ENCODE data around the gene ROCK2. TPM values are rescaled to one million over a fixed set of nuclear protein-coding genes. Genes with fewer than 3 reads are reported as not detected.
"Not testable (repeated sequence)": the region's sequence is repeated elsewhere in the genome, so short reads cannot be mapped to it uniquely, and the experiment has no call there.

Gene ROCK2
- total and polyA plus RNA-seq, 2 donors, result 11.7 to 12.7 TPM

- H3K36me3 ChIP-seq (ENCODE audit: control insufficient read depth in 2 of 2, insufficient read depth in 2 of 2, low read length in 1 of 2), result peaks cover 0 to 6% of the 10 kb centered on the region in 2 donors
- H3K4me1 ChIP-seq (ENCODE audit: control insufficient read depth in 2 of 2, insufficient read depth in 2 of 2, low read length in 2 of 2), result no peaks in the 10 kb centered on the region
- WGBS, result 97% methylated on average over 6 of the region's 6 CpGs
- no peak overlapping the region for H3K27ac ChIP-seq (ENCODE audit: low read depth in 1 of 2, low read length in 1 of 2)
- H3K4me3 ChIP-seq (ENCODE audit: low read length in 2 of 2), result no peak overlapping the region
- H3K27me3 ChIP-seq (ENCODE audit: control insufficient read depth in 2 of 2, insufficient read depth in 1 of 2, low read length in 1 of 2), result no peaks in the 10 kb centered on the region
- DNase-seq (ENCODE audit: low read depth in 6 of 9, low spot score in 9 of 9), result no peak
- H3K9me3 ChIP-seq (ENCODE audit: control insufficient read depth in 2 of 2, insufficient read depth in 1 of 2, low read length in 1 of 2), result no peaks in the 10 kb centered on the region
These were observed 68.5 kb downstream of the ROCK2 start for GRCh38 chr2:11275910-11276309.

DNA sequence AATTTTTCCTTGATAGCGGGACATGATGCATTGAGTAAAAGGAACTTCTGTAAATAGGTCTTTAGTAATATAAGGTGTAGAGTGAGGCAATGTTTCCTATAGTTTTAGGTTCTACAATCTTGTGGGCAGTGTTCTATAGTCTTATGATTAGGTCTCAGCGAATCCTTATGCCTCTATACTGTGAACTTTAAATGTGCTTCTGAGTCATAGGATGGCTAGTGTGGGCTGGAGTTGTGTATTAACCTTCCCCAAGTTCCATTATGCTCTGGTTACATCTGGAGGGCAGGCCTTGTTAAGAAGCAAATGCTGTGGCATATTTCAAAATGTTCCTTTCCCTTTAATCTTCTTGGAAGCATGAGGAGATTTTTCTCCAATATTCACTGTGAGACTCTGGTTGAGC, 73.5 kb downstream of the ROCK2 start:
- H3K4me3 ChIP-seq (ENCODE audit: low read length in 2 of 2), result no peak overlapping the region
- no peaks in the 10 kb centered on the region for H3K27me3 ChIP-seq (ENCODE audit: control insufficient read depth in 2 of 2, insufficient read depth in 1 of 2, low read length in 1 of 2)
- 98% methylated on average over 2 of the region's 2 CpGs for WGBS
- peaks cover 0 to 8% of the 10 kb centered on the region in 2 donors for H3K36me3 ChIP-seq (ENCODE audit: control insufficient read depth in 2 of 2, insufficient read depth in 2 of 2, low read length in 1 of 2)
- no peaks in the 10 kb centered on the region for H3K4me1 ChIP-seq (ENCODE audit: control insufficient read depth in 2 of 2, insufficient read depth in 2 of 2, low read length in 2 of 2)
- DNase-seq (ENCODE audit: low read depth in 6 of 9, low spot score in 9 of 9), result no peak
- H3K9me3 ChIP-seq (ENCODE audit: control insufficient read depth in 2 of 2, insufficient read depth in 1 of 2, low read length in 1 of 2), result no peaks in the 10 kb centered on the region
- no peak overlapping the region for H3K27ac ChIP-seq (ENCODE audit: low read depth in 1 of 2, low read length in 1 of 2)

GRCh38 chr2:11267931-11268330, 76.5 kb downstream of the ROCK2 start:
- no peak overlapping the region for H3K4me3 ChIP-seq (ENCODE audit: low read length in 2 of 2)
- H3K4me1 ChIP-seq (ENCODE audit: control insufficient read depth in 2 of 2, insufficient read depth in 2 of 2, low read length in 2 of 2), result no peaks in the 10 kb centered on the region
- no peak overlapping the region for H3K27ac ChIP-seq (ENCODE audit: low read depth in 1 of 2, low read length in 1 of 2)
- no peak for DNase-seq (ENCODE audit: low read depth in 6 of 9, low spot score in 9 of 9)
- H3K36me3 ChIP-seq (ENCODE audit: control insufficient read depth in 2 of 2, insufficient read depth in 2 of 2, low read length in 1 of 2), result peaks cover 0 to 8% of the 10 kb centered on the region in 2 donors
- H3K27me3 ChIP-seq (ENCODE audit: control insufficient read depth in 2 of 2, insufficient read depth in 1 of 2, low read length in 1 of 2), result no peaks in the 10 kb centered on the region
- H3K9me3 ChIP-seq (ENCODE audit: control insufficient read depth in 2 of 2, insufficient read depth in 1 of 2, low read length in 1 of 2), result no peaks in the 10 kb centered on the region
- WGBS, result 97% methylated on average over 3 of the region's 3 CpGs

- H3K4me1 ChIP-seq (ENCODE audit: control insufficient read depth in 2 of 2, insufficient read depth in 2 of 2, low read length in 2 of 2), result no peaks in the 10 kb centered on the region
- no peaks in the 10 kb centered on the region for H3K36me3 ChIP-seq (ENCODE audit: control insufficient read depth in 2 of 2, insufficient read depth in 2 of 2, low read length in 1 of 2)
- H3K9me3 ChIP-seq (ENCODE audit: control insufficient read depth in 2 of 2, insufficient read depth in 1 of 2, low read length in 1 of 2), result no peaks in the 10 kb centered on the region
- H3K27ac ChIP-seq (ENCODE audit: low read depth in 1 of 2, low read length in 1 of 2), result no peak overlapping the region
- H3K4me3 ChIP-seq (ENCODE audit: low read length in 2 of 2), result no peak overlapping the region
- no peak for DNase-seq (ENCODE audit: low read depth in 6 of 9, low spot score in 9 of 9)
- WGBS, result 99% methylated on average over 1 of the region's 1 CpG
- no peaks in the 10 kb centered on the region for H3K27me3 ChIP-seq (ENCODE audit: control insufficient read depth in 2 of 2, insufficient read depth in 1 of 2, low read length in 1 of 2)
These were observed 79.6 kb downstream of the ROCK2 start for GRCh38 chr2:11264818-11265217.

DNA sequence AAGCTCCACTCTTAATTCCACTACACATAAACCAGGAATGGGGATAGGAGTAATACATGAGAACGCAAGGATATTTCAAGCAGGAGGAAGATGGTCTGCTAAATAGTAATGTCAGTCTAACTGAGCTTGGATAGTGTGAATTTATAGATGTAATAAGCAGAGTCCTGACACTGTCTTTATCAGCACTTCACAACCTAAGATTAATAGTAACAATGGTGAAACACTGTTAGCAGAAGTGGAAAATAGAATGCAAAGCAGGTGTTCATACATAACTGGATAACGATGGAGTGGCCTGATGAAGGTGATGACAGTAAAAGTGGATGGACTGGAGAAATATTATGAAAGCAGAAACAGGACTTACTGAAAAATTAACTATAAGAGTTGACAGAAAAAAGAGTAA, 80.4 kb downstream of the ROCK2 start:
- Histone ChIP-seq H3K4me1 (ENCODE audit: control insufficient read depth in 2 of 2, insufficient read depth in 2 of 2, low read length in 2 of 2) (no peaks in the 10 kb centered on the region), H3K27ac (ENCODE audit: low read depth in 1 of 2, low read length in 1 of 2) (no peak overlapping the region), H3K4me3 (ENCODE audit: low read length in 2 of 2) (no peak overlapping the region), H3K9me3 (ENCODE audit: control insufficient read depth in 2 of 2, insufficient read depth in 1 of 2, low read length in 1 of 2) (no peaks in the 10 kb centered on the region), H3K36me3 (ENCODE audit: control insufficient read depth in 2 of 2, insufficient read depth in 2 of 2, low read length in 1 of 2) (no peaks in the 10 kb centered on the region), H3K27me3 (ENCODE audit: control insufficient read depth in 2 of 2, insufficient read depth in 1 of 2, low read length in 1 of 2) (no peaks in the 10 kb centered on the region)
- 98% methylated on average over 2 of the region's 2 CpGs for WGBS
- DNase-seq (ENCODE audit: low read depth in 6 of 9, low spot score in 9 of 9), result no peak

DNA sequence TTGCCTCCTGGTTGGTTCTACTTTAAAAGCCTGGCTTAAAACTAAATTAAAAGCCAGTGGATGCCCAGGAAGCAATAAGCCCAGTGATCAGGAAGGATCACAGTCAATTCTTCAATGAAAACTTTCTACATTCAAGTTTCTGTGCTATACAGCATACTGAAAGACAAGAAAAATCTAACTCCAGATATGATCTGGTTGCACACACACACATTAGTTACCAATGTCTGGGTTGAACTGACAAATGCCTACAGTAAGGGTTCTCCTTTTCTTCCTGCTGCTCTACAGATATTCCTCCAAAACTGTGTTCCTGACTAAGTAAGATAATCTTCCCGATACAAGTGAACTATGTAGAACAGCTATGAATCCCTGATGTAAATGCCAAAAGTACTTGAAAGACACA, 81.3 kb downstream of the ROCK2 start:
- Histone ChIP-seq H3K4me3 (ENCODE audit: low read length in 2 of 2) (no peak overlapping the region), H3K4me1 (ENCODE audit: control insufficient read depth in 2 of 2, insufficient read depth in 2 of 2, low read length in 2 of 2) (no peaks in the 10 kb centered on the region), H3K9me3 (ENCODE audit: control insufficient read depth in 2 of 2, insufficient read depth in 1 of 2, low read length in 1 of 2) (no peaks in the 10 kb centered on the region), H3K36me3 (ENCODE audit: control insufficient read depth in 2 of 2, insufficient read depth in 2 of 2, low read length in 1 of 2) (no peaks in the 10 kb centered on the region), H3K27me3 (ENCODE audit: control insufficient read depth in 2 of 2, insufficient read depth in 1 of 2, low read length in 1 of 2) (no peaks in the 10 kb centered on the region), H3K27ac (ENCODE audit: low read depth in 1 of 2, low read length in 1 of 2) (no peak overlapping the region)
- no peak for DNase-seq (ENCODE audit: low read depth in 6 of 9, low spot score in 9 of 9)
- 88% methylated on average over 1 of the region's 1 CpG for WGBS

DNA sequence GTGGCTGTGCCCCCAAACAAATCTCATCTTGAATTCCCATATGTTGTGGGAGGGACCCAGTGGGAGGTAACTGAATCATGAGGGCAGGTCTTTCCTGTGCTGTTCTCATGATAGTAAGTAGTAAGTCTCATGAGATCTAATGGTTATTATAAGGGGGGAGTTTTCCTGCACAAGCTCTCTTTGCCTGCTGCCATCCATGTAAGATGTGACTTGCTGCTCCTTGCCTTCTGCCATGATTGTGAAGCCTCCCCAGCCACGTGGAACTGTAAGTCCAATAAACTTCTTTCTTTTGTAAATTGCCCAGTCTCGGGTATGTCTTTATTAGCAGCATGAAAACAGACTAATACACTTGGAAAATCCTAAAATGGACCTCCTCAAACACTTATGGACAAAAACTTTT, 82.0 kb downstream of the ROCK2 start:
- 96% methylated on average over 2 of the region's 2 CpGs for WGBS
- H3K27ac ChIP-seq (ENCODE audit: low read depth in 1 of 2, low read length in 1 of 2); H3K9me3 ChIP-seq (ENCODE audit: control insufficient read depth in 2 of 2, insufficient read depth in 1 of 2, low read length in 1 of 2); H3K4me3 ChIP-seq (ENCODE audit: low read length in 2 of 2); H3K4me1 ChIP-seq (ENCODE audit: control insufficient read depth in 2 of 2, insufficient read depth in 2 of 2, low read length in 2 of 2); H3K36me3 ChIP-seq (ENCODE audit: control insufficient read depth in 2 of 2, insufficient read depth in 2 of 2, low read length in 1 of 2); H3K27me3 ChIP-seq (ENCODE audit: control insufficient read depth in 2 of 2, insufficient read depth in 1 of 2, low read length in 1 of 2); DNase-seq (ENCODE audit: low read depth in 6 of 9, low spot score in 9 of 9): not testable (repeated sequence)

DNA sequence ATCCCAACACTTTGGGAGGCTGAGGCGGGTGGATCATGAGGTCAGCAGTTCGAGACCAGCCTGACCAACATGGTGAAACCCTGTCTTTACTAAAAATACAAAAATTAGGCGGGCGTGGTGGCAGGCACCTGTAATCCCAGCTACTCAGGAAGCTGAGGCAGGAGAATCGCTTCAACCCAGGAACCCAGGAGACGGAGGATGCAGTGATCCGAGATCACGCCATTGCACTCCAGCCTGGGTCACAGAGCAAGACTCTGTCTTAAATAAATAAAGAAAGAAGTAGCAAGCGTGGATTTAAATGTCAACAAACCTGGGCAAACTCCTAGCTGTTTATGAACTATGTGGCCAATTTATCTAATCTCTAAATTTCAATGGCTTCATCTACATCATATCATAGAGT, 82.9 kb downstream of the ROCK2 start:
- DNase-seq (ENCODE audit: low read depth in 6 of 9, low spot score in 9 of 9); H3K27ac ChIP-seq (ENCODE audit: low read depth in 1 of 2, low read length in 1 of 2); H3K9me3 ChIP-seq (ENCODE audit: control insufficient read depth in 2 of 2, insufficient read depth in 1 of 2, low read length in 1 of 2); H3K4me3 ChIP-seq (ENCODE audit: low read length in 2 of 2); H3K36me3 ChIP-seq (ENCODE audit: control insufficient read depth in 2 of 2, insufficient read depth in 2 of 2, low read length in 1 of 2); H3K27me3 ChIP-seq (ENCODE audit: control insufficient read depth in 2 of 2, insufficient read depth in 1 of 2, low read length in 1 of 2); H3K4me1 ChIP-seq (ENCODE audit: control insufficient read depth in 2 of 2, insufficient read depth in 2 of 2, low read length in 2 of 2): not testable (repeated sequence)
- 95% methylated on average over 9 of the region's 9 CpGs for WGBS

- Histone ChIP-seq H3K4me1 (ENCODE audit: control insufficient read depth in 2 of 2, insufficient read depth in 2 of 2, low read length in 2 of 2) (no peaks in the 10 kb centered on the region), H3K27ac (ENCODE audit: low read depth in 1 of 2, low read length in 1 of 2) (no peak overlapping the region)
- WGBS, result 50% methylated on average over 2 of the region's 2 CpGs
These were observed 83.5 kb downstream of the ROCK2 start for GRCh38 chr2:11260979-11261378.

DNA sequence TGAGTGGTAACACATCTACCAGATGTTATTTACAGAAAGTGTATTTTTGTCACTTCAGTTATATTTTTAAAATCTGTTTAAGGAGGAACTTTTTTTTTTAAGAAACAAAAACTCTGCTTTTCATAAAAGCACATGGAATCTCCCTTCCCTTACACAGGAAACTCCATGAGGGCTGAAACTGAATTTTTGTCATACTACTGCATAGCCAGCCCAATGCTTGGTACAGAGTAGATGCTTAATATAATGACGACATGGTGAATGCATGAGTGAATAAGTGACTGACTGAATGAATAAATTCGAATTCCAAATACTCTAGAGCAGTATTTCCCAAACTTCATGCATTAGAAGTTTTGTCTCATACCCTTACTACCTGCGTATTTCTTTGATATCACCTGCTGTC, 86.5 kb downstream of the ROCK2 start:
- Histone ChIP-seq H3K27me3 (ENCODE audit: control insufficient read depth in 2 of 2, insufficient read depth in 1 of 2, low read length in 1 of 2) (no peaks in the 10 kb centered on the region), H3K36me3 (ENCODE audit: control insufficient read depth in 2 of 2, insufficient read depth in 2 of 2, low read length in 1 of 2) (peaks cover 0 to 2% of the 10 kb centered on the region in 2 donors), H3K27ac (ENCODE audit: low read depth in 1 of 2, low read length in 1 of 2) (no peak overlapping the region), H3K9me3 (ENCODE audit: control insufficient read depth in 2 of 2, insufficient read depth in 1 of 2, low read length in 1 of 2) (no peaks in the 10 kb centered on the region), H3K4me3 (ENCODE audit: low read length in 2 of 2) (no peak overlapping the region), H3K4me1 (ENCODE audit: control insufficient read depth in 2 of 2, insufficient read depth in 2 of 2, low read length in 2 of 2) (no peaks in the 10 kb centered on the region)
- WGBS, result 98% methylated on average over 3 of the region's 3 CpGs
- no peak for DNase-seq (ENCODE audit: low read depth in 6 of 9, low spot score in 9 of 9)

More at GRCh38 chr2:11260979-11261378, 83.5 kb downstream of the ROCK2 start:
- Histone ChIP-seq H3K27me3 (ENCODE audit: control insufficient read depth in 2 of 2, insufficient read depth in 1 of 2, low read length in 1 of 2) (no peaks in the 10 kb centered on the region), H3K36me3 (ENCODE audit: control insufficient read depth in 2 of 2, insufficient read depth in 2 of 2, low read length in 1 of 2) (peaks cover 0 to 2% of the 10 kb centered on the region in 2 donors), H3K9me3 (ENCODE audit: control insufficient read depth in 2 of 2, insufficient read depth in 1 of 2, low read length in 1 of 2) (no peaks in the 10 kb centered on the region), H3K4me3 (ENCODE audit: low read length in 2 of 2) (no peak overlapping the region)
- DNase-seq (ENCODE audit: low read depth in 6 of 9, low spot score in 9 of 9), result no peak
